Testis (tissue), 2 donors: ENCODE results near the gene CD96.

Experiments used
- CTCF ChIP-seq, 3 experiments: fragments of 450-650 bp in 2 of 3; fragments of 200-600 bp in 1 of 3; sonication (generic) in 1 of 3; IDR thresholded peaks; one replicate each; pipeline ENCODE4 v1.5.1; 2016 to 2019; ENCODE audit warnings: antibody characterized with exemption in 3 of 3, mild to moderate bottlenecking in 2 of 3, moderate library complexity in 1 of 3
- POLR2A ChIP-seq: fragments of 450-650 bp; IDR thresholded peaks from one replicate; pipeline ENCODE4 v1.6.1; 2017; ENCODE audit warnings: antibody characterized with exemption, mild to moderate bottlenecking, moderate library complexity

GRCh38 chr3:111676211-111677006, 134.4 kb downstream of the CD96 start:
- no peak for TF ChIP-seq POLR2A
- TF ChIP-seq CTCF (IDR thresholded peaks at IDR 0.05): no peak
